ENCODE data around the gene ACBD4. TPM values are rescaled to one million over a fixed set of nuclear protein-coding genes. Genes with fewer than 3 reads are reported as not detected.

The ACBD4 gene
- total and polyA plus RNA-seq, 2 of the 4 experiments (the other 2 are of a cell fraction) = 2.3 to 5.7 TPM

DNA sequence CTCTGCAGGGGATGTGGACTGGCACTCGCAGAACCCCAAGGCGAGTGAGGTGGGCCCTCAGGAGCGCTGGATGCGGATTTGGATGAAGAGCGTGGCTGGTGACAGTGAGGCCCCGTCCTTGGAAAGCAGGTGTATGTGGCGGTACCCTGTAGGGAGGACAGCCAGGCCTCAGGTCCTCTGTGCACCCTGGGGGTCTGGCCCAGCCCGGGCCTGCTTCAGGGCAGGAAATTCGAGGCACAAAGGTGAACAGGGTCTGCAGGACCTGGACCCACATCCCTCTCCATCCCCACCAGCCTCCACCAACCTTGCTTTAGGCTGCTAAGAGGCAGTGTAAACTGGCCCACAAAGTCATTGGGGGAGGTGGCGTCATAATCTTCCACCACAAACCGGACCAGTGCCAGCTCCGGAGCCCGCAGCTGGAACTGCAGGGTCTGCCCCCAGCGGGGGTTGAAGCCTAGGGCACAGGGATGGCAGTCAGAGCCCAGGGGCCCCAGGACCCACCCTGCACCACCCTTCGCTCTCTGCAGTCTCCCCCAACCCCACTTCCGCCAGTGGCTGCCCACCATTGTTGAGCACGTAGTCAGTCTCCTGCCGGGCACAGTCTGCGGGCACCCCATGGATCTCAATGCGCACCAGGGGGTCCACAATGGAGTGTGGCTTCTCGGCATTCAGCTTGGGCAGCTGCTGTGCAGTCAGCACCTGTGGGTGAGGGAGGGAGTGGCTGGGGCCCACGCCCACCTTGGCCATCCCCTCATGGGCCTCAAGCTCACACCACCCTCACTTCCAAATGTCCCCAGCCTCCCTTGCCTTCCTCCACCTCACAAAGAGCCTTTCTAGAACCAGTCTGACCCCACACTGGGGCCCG is 22.7 kb upstream of the ACBD4 start:
- POLR2A ChIA-PET (ENCODE audit: unreplicated experiment) = no interaction called here
- H3K9me1 ChIP-seq (ENCODE audit: insufficient read depth, low read length) = no peaks in the 10 kb centered on the region
- DNase-seq = no peak
- WGBS, 2 experiments (ENCODE audit: extremely low coverage in 2 of 2, insufficient read length in 1 of 2) = 100% methylated on average over 10 of the region's 23 CpGs; no CpG with 5 or more reads in 1 of the 2 experiments
- no peak overlapping the region for H2BK15ac ChIP-seq (ENCODE audit: low read depth, low read length)
- H3K9me3 ChIP-seq (ENCODE audit: control insufficient read depth, insufficient read depth, low read length) = no peaks in the 10 kb centered on the region
- H2AK5ac ChIP-seq (ENCODE audit: low read depth, low read length) = peak overlapping the region; percentile 3; the same call in 1 of the 2 replicates
- no peaks in the 10 kb centered on the region; a peak in 1 of 4 replicates for H3K79me1 ChIP-seq (ENCODE audit: low read depth in 1 of 2, low read length in 2 of 2)
- no peak overlapping the region for H3K27ac ChIP-seq (ENCODE audit: insufficient read depth, low read length)
- no peak overlapping the region for H3K4me3 ChIP-seq (ENCODE audit: insufficient read depth, low read depth, low read length)
- H4K20me1 ChIP-seq (ENCODE audit: insufficient read depth, low read length) = peaks cover 6% of the 10 kb centered on the region; the same call in 1 of the 2 replicates
- no peak overlapping the region for H2AFZ ChIP-seq (replicated peaks; ENCODE audit: low read length, poor library complexity)
- no peak overlapping the region for H2BK5ac ChIP-seq (ENCODE audit: low read depth, low read length, poor library complexity, severe bottlenecking)
- H3K4ac ChIP-seq (ENCODE audit: low read depth, low read length) = no peak overlapping the region
- intact Hi-C loops (cut with micrococcal nuclease) (no loop called here), dilution Hi-C loops (cut with HindIII; ENCODE audit: low sequenced_read_pairs, unreplicated experiment) (no loop called here), in situ Hi-C loops (cut with MboI; ENCODE audit: low sequenced_read_pairs) (no loop called here)
- H3K9ac ChIP-seq (ENCODE audit: low read depth, low read length) = no peak overlapping the region
- peaks cover 5% of the 10 kb centered on the region; the same call in 1 of the 2 replicates for H3K4me1 ChIP-seq (ENCODE audit: control insufficient read depth, insufficient read depth, low read length)
- H4K5ac ChIP-seq (ENCODE audit: low read depth, low read length) = no peak overlapping the region
- H3K56ac ChIP-seq (ENCODE audit: extremely low read depth, insufficient read depth, low read length) = no peak overlapping the region
- peaks cover 43% of the 10 kb centered on the region for H3K36me3 ChIP-seq (ENCODE audit: control insufficient read depth, insufficient read depth, low read length)
- no peak overlapping the region for H2AK9ac ChIP-seq (replicated peaks; ENCODE audit: low read depth, low read length, poor library complexity)
- H2BK20ac ChIP-seq (ENCODE audit: low read depth, low read length) = no peak overlapping the region
- H4K91ac ChIP-seq (ENCODE audit: insufficient read depth, low read depth, low read length) = no peak overlapping the region
- BruUV-seq (replicated peaks) = no TSS peak
- no peak overlapping the region for H3K23ac ChIP-seq (ENCODE audit: low read depth, low read length)
- no peak overlapping the region for H3K4me2 ChIP-seq (ENCODE audit: low read depth, low read length)
- no peak overlapping the region for H2BK120ac ChIP-seq (ENCODE audit: low read depth, low read length)
- no peak overlapping the region for H3K18ac ChIP-seq (ENCODE audit: low read depth, low read length)
- ATAC-seq (ENCODE audit: low read depth) = no peak
- CTCF ChIA-PET = no interaction called here
- H4K8ac ChIP-seq (ENCODE audit: low read depth in 2 of 2, low read length in 2 of 2) = no peak overlapping the region
- no peak overlapping the region for H3K14ac ChIP-seq (replicated peaks; ENCODE audit: low read depth, low read length)
- no peaks in the 10 kb centered on the region for H3K27me3 ChIP-seq (ENCODE audit: control insufficient read depth, insufficient read depth, low read length)
- no peak for TF ChIP-seq POLR2A (IDR thresholded peaks at IDR 0.05; ENCODE audit: low read depth, low read length)
- no peak for TF ChIP-seq CHD1 (IDR thresholded peaks at IDR 0.05; ENCODE audit: low read depth, low read length)
- TF ChIP-seq MAZ (IDR thresholded peaks at IDR 0.05; ENCODE audit: borderline replicate concordance, low read depth, low read length) = no peak
- no peak for TF ChIP-seq BHLHE40 (IDR thresholded peaks at IDR 0.05; ENCODE audit: low read depth, low read length)
- TF ChIP-seq MXI1 (IDR thresholded peaks at IDR 0.05; ENCODE audit: borderline replicate concordance, low read depth, low read length) = no peak
- no peak for TF ChIP-seq FOS (IDR thresholded peaks at IDR 0.05; ENCODE audit: low read depth, low read length)
- TF ChIP-seq NFE2L2 (IDR thresholded peaks at IDR 0.05; ENCODE audit: low read depth, low read length) = no peak
- TF ChIP-seq CTCF (conservative IDR thresholded peaks at IDR 0.05; ENCODE audit: low read depth, low read length) = no peak
- no peak for TF ChIP-seq MAFK (IDR thresholded peaks at IDR 0.05; ENCODE audit: low read depth, low read length)
- TF ChIP-seq USF2 (IDR thresholded peaks at IDR 0.05; ENCODE audit: low read depth, low read length) = no peak
- TF ChIP-seq CEBPB (IDR thresholded peaks at IDR 0.05; ENCODE audit: low read depth, low read length) = no peak
- no peak for TF ChIP-seq RFX5 (IDR thresholded peaks at IDR 0.05; ENCODE audit: low read depth, low read length)
- no peak for TF ChIP-seq RCOR1 (IDR thresholded peaks at IDR 0.05; ENCODE audit: insufficient replicate concordance, low read length)
- no peak for TF ChIP-seq RAD21 (IDR thresholded peaks at IDR 0.05; ENCODE audit: low read length)
- no peak for TF ChIP-seq SMC3 (IDR thresholded peaks at IDR 0.05; ENCODE audit: low read depth, low read length)

Measured in IMR-90 (cell line).